Fibroblast of villous mesenchyme (primary cell): Measurements from ENCODE around the gene RELB. TPM values are rescaled to one million over a fixed set of nuclear protein-coding genes. Genes with fewer than 3 reads are reported as not detected.

Experiments used
- DNase-seq: peaks from one replicate; pipeline ENCODE4 v3.0.0-alpha.2; 2010; ENCODE audit warnings: low read depth
- H3K4me3 ChIP-seq: 2 replicates; pipeline ENCODE4 v1.5.1; 2011; ENCODE audit warnings: low read depth, mild to moderate bottlenecking, low read length
- total RNA-seq: library from RNA; depleted of rRNA; stranded (reverse); fragments of >200 nt; gene quantifications from 2 replicates; pipeline ENCODE4 v1.2.3, GENCODE V29; 2012
- TF ChIP-seq, protein P1 (sequence below): IDR thresholded peaks from 2 replicates; pipeline ENCODE4 v1.5.1; 2012; ENCODE audit warnings: low read depth, mild to moderate bottlenecking, low read length; ENCODE audit not compliant: insufficient read depth

Gene RELB
- total RNA-seq, 1 donor: 13.8 TPM

DNA sequence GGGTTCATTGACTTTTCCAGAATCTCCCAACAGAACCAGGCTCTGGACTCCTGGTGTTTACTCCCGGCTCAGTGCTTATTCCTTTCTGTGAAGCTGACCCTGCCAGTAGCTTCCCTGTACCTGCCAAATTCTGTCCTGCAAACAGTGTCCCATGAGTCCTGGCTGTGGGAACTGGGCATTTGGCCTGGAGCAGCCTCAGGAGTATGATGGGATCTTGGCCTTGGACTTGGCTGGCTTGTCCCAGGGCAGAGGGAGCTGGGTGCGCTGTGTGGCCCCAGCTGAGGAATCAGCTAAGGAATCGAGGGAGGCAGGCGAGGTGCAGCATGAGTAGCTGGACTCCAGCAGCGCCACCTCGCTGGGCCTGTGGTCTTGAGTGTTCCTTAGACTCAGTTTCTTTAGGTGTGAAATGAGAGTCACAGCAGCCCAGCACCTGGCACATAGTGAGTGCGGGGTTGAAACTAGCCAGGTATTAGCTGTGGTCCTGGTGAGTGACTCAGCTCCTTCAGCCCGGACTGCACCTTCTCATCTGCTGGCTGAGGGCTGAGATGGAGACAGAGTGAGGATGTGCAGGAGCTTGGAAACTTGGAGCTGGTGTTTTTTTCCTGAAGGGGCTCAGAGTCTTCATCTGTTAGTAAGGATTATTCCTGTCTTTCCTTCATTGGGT, 47.9 kb downstream of the RELB start:
- TF ChIP-seq, protein P1, sequence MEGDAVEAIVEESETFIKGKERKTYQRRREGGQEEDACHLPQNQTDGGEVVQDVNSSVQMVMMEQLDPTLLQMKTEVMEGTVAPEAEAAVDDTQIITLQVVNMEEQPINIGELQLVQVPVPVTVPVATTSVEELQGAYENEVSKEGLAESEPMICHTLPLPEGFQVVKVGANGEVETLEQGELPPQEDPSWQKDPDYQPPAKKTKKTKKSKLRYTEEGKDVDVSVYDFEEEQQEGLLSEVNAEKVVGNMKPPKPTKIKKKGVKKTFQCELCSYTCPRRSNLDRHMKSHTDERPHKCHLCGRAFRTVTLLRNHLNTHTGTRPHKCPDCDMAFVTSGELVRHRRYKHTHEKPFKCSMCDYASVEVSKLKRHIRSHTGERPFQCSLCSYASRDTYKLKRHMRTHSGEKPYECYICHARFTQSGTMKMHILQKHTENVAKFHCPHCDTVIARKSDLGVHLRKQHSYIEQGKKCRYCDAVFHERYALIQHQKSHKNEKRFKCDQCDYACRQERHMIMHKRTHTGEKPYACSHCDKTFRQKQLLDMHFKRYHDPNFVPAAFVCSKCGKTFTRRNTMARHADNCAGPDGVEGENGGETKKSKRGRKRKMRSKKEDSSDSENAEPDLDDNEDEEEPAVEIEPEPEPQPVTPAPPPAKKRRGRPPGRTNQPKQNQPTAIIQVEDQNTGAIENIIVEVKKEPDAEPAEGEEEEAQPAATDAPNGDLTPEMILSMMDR: no peak
- DNase-seq: no peak
- no peak overlapping the region for H3K4me3 ChIP-seq

DNA sequence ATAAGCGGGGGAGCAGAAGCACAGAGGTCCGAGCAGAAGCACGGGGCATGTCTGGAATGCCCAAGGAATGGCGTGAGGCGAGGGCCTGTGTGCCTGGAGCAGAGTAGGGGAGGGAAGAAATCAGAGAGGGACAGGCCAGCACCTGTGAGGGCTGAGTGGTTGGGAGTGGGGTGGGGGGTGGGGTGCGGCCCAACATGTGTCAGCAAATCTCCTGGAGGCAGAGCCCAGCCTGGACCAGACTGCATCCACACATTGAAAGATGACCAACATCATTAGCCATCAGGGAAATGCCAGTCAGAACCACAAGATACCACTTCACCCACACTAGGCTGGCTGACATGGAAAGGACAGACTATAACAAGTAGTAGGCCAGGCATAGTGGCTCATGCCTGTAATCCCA, 48.8 kb downstream of the RELB start:
- no peak for DNase-seq
- H3K4me3 ChIP-seq: no peak overlapping the region
- TF ChIP-seq, protein P1: no peak

DNA sequence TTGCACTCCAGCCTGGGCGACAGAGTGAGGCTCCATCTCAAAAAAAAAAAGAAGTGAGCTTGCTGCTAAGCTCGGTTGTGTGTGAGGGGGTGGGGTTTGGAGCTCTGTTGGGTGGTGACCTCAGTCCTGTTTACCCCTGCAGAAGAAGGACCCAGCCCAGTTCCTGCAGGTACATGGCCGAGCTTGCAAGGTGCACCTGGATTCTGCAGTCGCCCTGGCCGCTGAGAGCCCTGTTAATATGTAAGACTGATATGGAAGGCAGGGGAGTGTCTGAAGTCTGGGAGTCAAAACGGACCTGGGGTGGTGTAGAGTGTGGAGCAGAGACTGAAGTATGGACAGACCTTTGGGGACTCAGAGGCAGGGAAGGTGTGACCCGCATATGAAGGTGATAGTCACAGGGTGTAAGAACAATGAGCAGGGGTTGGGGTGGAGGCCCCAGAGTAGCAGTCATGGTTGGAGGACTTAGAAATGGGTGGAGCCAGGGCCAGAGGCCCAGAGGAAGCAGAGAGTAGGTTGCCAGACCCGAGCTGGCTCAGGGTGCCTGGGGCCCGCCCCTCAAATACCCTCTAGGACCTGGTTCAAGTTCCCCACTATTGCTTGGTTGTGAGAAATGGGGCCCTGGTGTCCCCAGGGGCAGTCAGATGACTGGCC, 50.8 kb downstream of the RELB start:
- no peak for DNase-seq
- H3K4me3 ChIP-seq: no peak overlapping the region
- TF ChIP-seq, protein P1: no peak

DNA sequence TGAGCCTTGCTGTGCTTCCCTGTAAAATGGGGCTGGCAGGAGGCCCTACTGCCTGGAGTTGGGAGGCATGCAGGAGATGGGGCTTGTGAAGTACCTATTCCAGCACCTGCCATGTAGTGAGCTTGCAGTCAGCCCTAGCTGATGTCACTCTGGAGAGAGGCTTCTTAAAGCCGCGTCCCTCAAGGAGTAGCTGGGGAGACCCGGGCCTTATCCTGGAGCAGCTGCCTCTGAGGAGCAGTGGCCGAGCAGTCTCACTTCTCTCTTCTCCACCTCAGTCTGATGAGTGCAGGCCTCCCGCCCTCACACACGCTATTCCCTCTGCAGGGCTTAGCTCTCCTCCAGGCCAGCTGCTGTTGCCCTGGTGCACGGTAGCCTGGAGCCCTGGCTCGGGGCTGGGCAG, 55.6 kb downstream of the RELB start:
- TF ChIP-seq, protein P1: no peak
- DNase-seq: no peak
- H3K4me3 ChIP-seq: no peak overlapping the region

DNA sequence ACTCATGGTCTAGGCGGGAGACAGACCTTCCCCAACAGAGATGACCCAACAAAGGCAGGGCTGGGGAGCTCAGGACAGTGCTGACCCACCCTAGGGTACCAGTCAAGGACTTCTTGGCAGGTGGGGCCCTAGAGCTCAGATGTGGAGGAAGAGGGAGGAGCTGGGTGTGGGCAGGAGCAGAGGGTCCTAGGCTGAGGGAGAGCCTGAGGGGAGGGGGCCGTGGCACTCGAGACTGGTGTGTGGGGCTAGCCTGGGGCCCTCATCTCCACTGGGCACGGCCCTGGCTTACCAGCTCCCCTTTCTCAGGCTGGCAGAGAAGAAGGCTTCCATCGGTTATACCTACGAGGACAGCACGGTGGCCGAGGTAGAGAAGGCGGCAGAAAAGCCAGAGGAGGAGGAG, 56.2 kb downstream of the RELB start:
- TF ChIP-seq, protein P1: no peak
- DNase-seq: no peak

DNA sequence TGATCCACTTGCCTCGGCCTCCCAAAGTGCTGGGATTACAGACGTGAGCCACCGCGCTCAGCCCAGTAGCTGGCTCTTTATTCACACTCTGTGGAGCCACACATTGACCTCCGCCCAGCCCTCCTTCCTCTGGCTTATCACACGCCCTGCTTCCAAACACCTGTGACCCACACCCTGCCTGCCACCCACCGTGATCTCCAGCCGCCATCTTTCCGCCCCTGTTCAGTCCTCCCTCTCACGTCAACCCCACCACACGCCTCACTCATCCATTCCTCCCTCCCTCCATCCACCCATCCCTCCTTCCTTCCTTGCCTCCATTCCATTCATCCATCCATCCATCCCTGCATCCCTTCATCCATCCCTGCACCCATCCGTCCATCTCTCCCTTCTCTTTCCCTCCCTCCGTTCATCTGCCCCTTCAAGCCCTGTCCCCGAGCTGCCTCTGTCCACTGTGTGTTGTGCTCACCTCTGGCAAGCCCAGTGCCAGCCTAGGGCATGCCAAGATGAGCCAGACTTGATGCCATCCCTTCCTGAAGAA, 57.4 kb downstream of the RELB start:
- H3K4me3 ChIP-seq: no peak overlapping the region
- TF ChIP-seq, protein P1: no peak
- DNase-seq: no peak

More for the DNA sequence above, 56.2 kb downstream of the RELB start:
- no peak overlapping the region for H3K4me3 ChIP-seq
